Gastroesophageal sphincter (tissue), 3 donors: ENCODE measurements around the gene TRIM54.

Experiments used
- EP300 ChIP-seq: sonication (generic); formaldehyde crosslinking; IDR thresholded peaks from one replicate; pipeline ENCODE4 v1.6.1; 2017; ENCODE audit warnings: antibody characterized with exemption, mild to moderate bottlenecking
- POLR2A ChIP-seq, 2 donors: fragments of 450-650 bp; IDR thresholded peaks; one replicate each; pipeline ENCODE4 v1.6.1; 2017; ENCODE audit warnings: antibody characterized with exemption in 2 of 2, mild to moderate bottlenecking in 2 of 2, moderate library complexity in 1 of 2
- TF ChIP-seq, protein P1 (sequence below), 4 experiments: fragments of 200-600 bp in 2 of 4; fragments of 450-650 bp in 2 of 4; sonication (generic) in 1 of 4; IDR thresholded peaks; one replicate each; pipeline ENCODE4 v1.5.1; 2017 to 2019; ENCODE audit warnings: antibody characterized with exemption in 4 of 4, mild to moderate bottlenecking in 2 of 4, moderate library complexity in 2 of 4

DNA sequence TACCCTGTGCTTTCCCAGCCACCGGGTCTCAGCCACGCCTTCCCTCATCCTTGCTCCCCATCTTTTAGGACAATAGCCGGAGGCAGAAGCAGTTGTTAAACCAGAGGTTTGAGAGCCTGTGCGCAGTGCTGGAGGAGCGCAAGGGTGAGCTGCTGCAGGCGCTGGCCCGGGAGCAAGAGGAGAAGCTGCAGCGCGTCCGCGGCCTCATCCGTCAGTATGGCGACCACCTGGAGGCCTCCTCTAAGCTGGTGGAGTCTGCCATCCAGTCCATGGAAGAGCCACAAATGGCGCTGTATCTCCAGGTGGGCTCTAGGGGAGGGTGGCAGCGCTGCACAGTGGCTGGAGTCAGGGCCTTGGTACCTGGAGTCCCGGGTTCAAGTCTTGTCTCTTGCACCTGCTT, 23.3 kb downstream of the TRIM54 start:
- no peak for TF ChIP-seq POLR2A (IDR thresholded peaks at IDR 0.05)
- TF ChIP-seq EP300: no peak
- TF ChIP-seq, protein P1, sequence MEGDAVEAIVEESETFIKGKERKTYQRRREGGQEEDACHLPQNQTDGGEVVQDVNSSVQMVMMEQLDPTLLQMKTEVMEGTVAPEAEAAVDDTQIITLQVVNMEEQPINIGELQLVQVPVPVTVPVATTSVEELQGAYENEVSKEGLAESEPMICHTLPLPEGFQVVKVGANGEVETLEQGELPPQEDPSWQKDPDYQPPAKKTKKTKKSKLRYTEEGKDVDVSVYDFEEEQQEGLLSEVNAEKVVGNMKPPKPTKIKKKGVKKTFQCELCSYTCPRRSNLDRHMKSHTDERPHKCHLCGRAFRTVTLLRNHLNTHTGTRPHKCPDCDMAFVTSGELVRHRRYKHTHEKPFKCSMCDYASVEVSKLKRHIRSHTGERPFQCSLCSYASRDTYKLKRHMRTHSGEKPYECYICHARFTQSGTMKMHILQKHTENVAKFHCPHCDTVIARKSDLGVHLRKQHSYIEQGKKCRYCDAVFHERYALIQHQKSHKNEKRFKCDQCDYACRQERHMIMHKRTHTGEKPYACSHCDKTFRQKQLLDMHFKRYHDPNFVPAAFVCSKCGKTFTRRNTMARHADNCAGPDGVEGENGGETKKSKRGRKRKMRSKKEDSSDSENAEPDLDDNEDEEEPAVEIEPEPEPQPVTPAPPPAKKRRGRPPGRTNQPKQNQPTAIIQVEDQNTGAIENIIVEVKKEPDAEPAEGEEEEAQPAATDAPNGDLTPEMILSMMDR (IDR thresholded peaks at IDR 0.05): no peak
